ENCODE measurements around the gene ALAD.

DNA sequence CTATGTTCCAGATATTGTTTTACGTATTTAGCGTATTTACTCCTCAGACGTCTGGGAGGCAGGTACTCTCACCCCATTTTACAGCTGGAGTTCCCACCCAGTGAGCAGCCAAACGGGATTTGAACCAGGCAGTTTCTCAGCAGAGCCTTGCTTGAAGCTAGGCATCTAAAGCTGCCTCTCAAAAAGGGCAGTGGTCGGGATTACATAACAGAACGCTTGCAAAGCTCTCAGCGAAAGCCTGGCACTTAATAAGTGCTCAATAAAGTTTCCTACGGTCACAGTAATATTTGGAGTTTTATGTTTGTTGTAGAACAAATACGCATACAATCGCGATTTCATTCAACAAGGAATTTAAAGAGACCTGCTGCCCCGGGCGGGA is 52.0 kb downstream of the ALAD start:
- TF ChIP-seq, protein P1, sequence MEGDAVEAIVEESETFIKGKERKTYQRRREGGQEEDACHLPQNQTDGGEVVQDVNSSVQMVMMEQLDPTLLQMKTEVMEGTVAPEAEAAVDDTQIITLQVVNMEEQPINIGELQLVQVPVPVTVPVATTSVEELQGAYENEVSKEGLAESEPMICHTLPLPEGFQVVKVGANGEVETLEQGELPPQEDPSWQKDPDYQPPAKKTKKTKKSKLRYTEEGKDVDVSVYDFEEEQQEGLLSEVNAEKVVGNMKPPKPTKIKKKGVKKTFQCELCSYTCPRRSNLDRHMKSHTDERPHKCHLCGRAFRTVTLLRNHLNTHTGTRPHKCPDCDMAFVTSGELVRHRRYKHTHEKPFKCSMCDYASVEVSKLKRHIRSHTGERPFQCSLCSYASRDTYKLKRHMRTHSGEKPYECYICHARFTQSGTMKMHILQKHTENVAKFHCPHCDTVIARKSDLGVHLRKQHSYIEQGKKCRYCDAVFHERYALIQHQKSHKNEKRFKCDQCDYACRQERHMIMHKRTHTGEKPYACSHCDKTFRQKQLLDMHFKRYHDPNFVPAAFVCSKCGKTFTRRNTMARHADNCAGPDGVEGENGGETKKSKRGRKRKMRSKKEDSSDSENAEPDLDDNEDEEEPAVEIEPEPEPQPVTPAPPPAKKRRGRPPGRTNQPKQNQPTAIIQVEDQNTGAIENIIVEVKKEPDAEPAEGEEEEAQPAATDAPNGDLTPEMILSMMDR (IDR thresholded peaks at IDR 0.05; ENCODE audit: low read depth, low read length), result no peak
- TF ChIP-seq EZH2phosphoT487 (IDR thresholded peaks at IDR 0.05; ENCODE audit: low read depth), result no peak

All from OCI-LY3 (cell line).